OCI-LY7 (cell line): ENCODE data around the gene ANKDD1B. TPM values are rescaled to one million over a fixed set of nuclear protein-coding genes. Genes with fewer than 3 reads are reported as not detected.
"Not testable (repeated sequence)": the region's sequence is repeated elsewhere in the genome, so short reads cannot be mapped to it uniquely, and the experiment has no call there.

Source experiments
- Bru-seq: library from RNA; stranded (reverse); fragments of 400-500 nt; gene quantifications from one replicate; lab custom pipeline; 2021; lab: Mats Ljungman, UMichigan
- BruChase-seq, 2 experiments: library from RNA; stranded (reverse); fragments of 400-500 nt; gene quantifications; one replicate each; lab custom pipeline; 2021; lab: Mats Ljungman, UMichigan
- BruUV-seq: library from RNA; stranded (reverse); fragments of 400-500 nt; replicated peaks from 2 replicates; lab custom pipeline; 2021; lab: Mats Ljungman, UMichigan
- CTCF ChIA-PET: fragments of 300-600 bp; sonication (Branson Sonifier 250); formaldehyde crosslinking; loops from one replicate; lab custom pipeline; 2022; ENCODE audit warnings: antibody characterized with exemption; ENCODE audit not compliant: unreplicated experiment; lab: Charles Lee
- POLR2A ChIA-PET: fragments of 300-600 bp; sonication (Branson Sonifier 250); formaldehyde crosslinking; loops from one replicate; lab custom pipeline; 2022; ENCODE audit warnings: antibody characterized with exemption; lab: Charles Lee
- DNase-seq: peaks from one replicate; pipeline ENCODE4 v3.0.0-alpha.2; 2015; ENCODE audit warnings: low spot score
- H2AFZ ChIP-seq: fragments of 200-600 bp; sonication (generic), shearing (Covaris generic); 2 replicates; pipeline ENCODE4 v1.6.1; 2014; ENCODE audit warnings: mild to moderate bottlenecking, antibody characterized with exemption, low read length, moderate library complexity
- H3K27ac ChIP-seq: fragments of 200-600 bp; sonication (generic); 2 replicates; pipeline ENCODE4 v1.5.1; 2014; ENCODE audit warnings: mixed run types, low read depth, mild to moderate bottlenecking, moderate library complexity, low read length, inconsistent platforms; ENCODE audit not compliant: poor library complexity, severe bottlenecking
- H3K36me3 ChIP-seq: fragments of 200-600 bp; sonication (generic); 2 replicates; pipeline ENCODE4 v1.6.1; 2014; ENCODE audit warnings: mild to moderate bottlenecking, antibody characterized with exemption, low read length, moderate library complexity, mixed read lengths; ENCODE audit not compliant: insufficient read depth
- H3K4me1 ChIP-seq: fragments of 200-600 bp; sonication (generic); 2 replicates; pipeline ENCODE4 v1.5.1; 2014; ENCODE audit warnings: mild to moderate bottlenecking, low read length; ENCODE audit not compliant: insufficient read depth, poor library complexity, severe bottlenecking
- H3K4me2 ChIP-seq: fragments of 200-600 bp; sonication (generic); 2 replicates; pipeline ENCODE4 v1.6.1; 2014; ENCODE audit warnings: mild to moderate bottlenecking, low read length
- H3K4me3 ChIP-seq: fragments of 200-600 bp; sonication (generic); 2 replicates; pipeline ENCODE4 v1.5.1; 2014; ENCODE audit warnings: mild to moderate bottlenecking, low read depth, low read length; ENCODE audit not compliant: poor library complexity, severe bottlenecking
- H3K79me2 ChIP-seq: fragments of 200-600 bp; sonication (generic); 2 replicates; pipeline ENCODE4 v1.6.1; 2016; ENCODE audit warnings: low read depth, mild to moderate bottlenecking, low read length, moderate library complexity, mixed read lengths; ENCODE audit not compliant: insufficient read depth
- H3K9me2 ChIP-seq: fragments of 200-600 bp; sonication (generic); 2 replicates; pipeline ENCODE4 v1.6.1; 2016; ENCODE audit warnings: mild to moderate bottlenecking, low read length, mixed read lengths; ENCODE audit not compliant: insufficient read depth
- H3K9me3 ChIP-seq: fragments of 200-600 bp; sonication (generic); 2 replicates; pipeline ENCODE4 v1.6.1; 2014; ENCODE audit warnings: mild to moderate bottlenecking, mixed run types, low read length, mixed read lengths
- H4K20me1 ChIP-seq: fragments of 200-600 bp; sonication (generic); 2 replicates; pipeline ENCODE4 v1.6.1; 2014; ENCODE audit warnings: mild to moderate bottlenecking, antibody characterized with exemption, low read length, moderate library complexity, mixed read lengths; ENCODE audit not compliant: insufficient read depth
- CTCF ChIP-seq: fragments of 200-600 bp; sonication (generic); conservative IDR thresholded peaks from 2 replicates; pipeline ENCODE4 v1.5.1; 2014; ENCODE audit warnings: mild to moderate bottlenecking, antibody characterized with exemption, low read length, moderate library complexity, mixed read lengths
- EZH2phosphoT487 ChIP-seq: fragments of 200-600 bp; sonication (generic); IDR thresholded peaks from 2 replicates; pipeline ENCODE4 v1.6.1; 2018; ENCODE audit warnings: low read depth, borderline replicate concordance, mild to moderate bottlenecking, mixed run types, antibody characterized with exemption, low read length, moderate library complexity, mixed read lengths
- intact Hi-C: fragments of 100-400 bp; cut with micrococcal nuclease; formaldehyde crosslinking; loops from one replicate; pipeline ENCODE4 v1.10.0; 2022; ENCODE audit not compliant: unreplicated experiment
- long read RNA-seq: library from polyadenylated mRNA; stranded (forward); transcript quantifications from one replicate; pipeline ENCODE4 v2.0.0, GENCODE V29; 2022
- total RNA-seq, 2 experiments: library from RNA; depleted of rRNA in 1 of 2; stranded (reverse); fragments of >200 nt in 1 of 2; shearing (Covaris generic) in 1 of 2; gene quantifications; 2 replicates each; pipeline ENCODE4 v1.2.3, GENCODE V29; 2014 to 2022

The ANKDD1B gene
- total RNA-seq (2014; rRNA removed; shearing (Covaris generic)) (not detected in 2 replicates), total RNA-seq (2022) (not detected in 2 replicates), Bru-seq, nascent RNA (percentile 25 among the genes with signal in this experiment), BruChase-seq, experiment 1, labeled RNA remaining after a 6-hour chase (percentile 36 among the genes with signal in this experiment), BruChase-seq, experiment 2, labeled RNA remaining after a 2-hour chase (percentile 34 among the genes with signal in this experiment)
- long read RNA-seq: 0 reads

GRCh38 chr5:75611311-75612225, at the start of gene ANKDD1B:
Gene ANKDD1B (plus strand): TSS chr5:75611453. CDS start chr5:75611635, 182 bp downstream.
- POLR2A ChIA-PET: interaction anchor here (0.8 kb wide), 1 partner anchor 102 kb away, joined by 3 read pairs; no protein-coding TSS in a partner anchor
- H3K9me3 ChIP-seq: no peaks in the 10 kb centered on the region
- H3K9me2 ChIP-seq: no peaks in the 10 kb centered on the region
- no peaks in the 10 kb centered on the region for H3K79me2 ChIP-seq
- intact Hi-C loops: no loop called here
- H3K4me3 ChIP-seq: no peak within 1 kb of the TSS
- H3K36me3 ChIP-seq: no peaks in the 10 kb centered on the region
- DNase-seq: no peak
- CTCF ChIA-PET: no interaction called here
- no peaks in the 10 kb centered on the region for H4K20me1 ChIP-seq
- TF ChIP-seq CTCF (no peak), EZH2phosphoT487 (no peak)
- no peak within 1 kb of the TSS for H2AFZ ChIP-seq
- no peak within 1 kb of the TSS for H3K27ac ChIP-seq
- no peak within 1 kb of the TSS for H3K4me2 ChIP-seq
- no peaks in the 10 kb centered on the region for H3K4me1 ChIP-seq
- BruUV-seq: no TSS peak

- H4K20me1 ChIP-seq, H3K4me2 ChIP-seq, H2AFZ ChIP-seq, POLR2A ChIA-PET, BruUV-seq, H3K9me3 ChIP-seq, H3K36me3 ChIP-seq, H3K4me1 ChIP-seq, DNase-seq, H3K9me2 ChIP-seq, intact Hi-C loops, H3K4me3 ChIP-seq, H3K79me2 ChIP-seq, H3K27ac ChIP-seq, CTCF ChIA-PET: not testable (repeated sequence)
These were observed 45.1 kb upstream of the ANKDD1B start for GRCh38 chr5:75565991-75566709.

- Histone ChIP-seq H3K79me2 (no peaks in the 10 kb centered on the region), H3K9me2 (no peaks in the 10 kb centered on the region), H2AFZ (no peak overlapping the region), H3K27ac (no peak overlapping the region), H3K36me3 (peaks cover 3% of the 10 kb centered on the region), H3K9me3 (no peaks in the 10 kb centered on the region), H4K20me1 (no peaks in the 10 kb centered on the region), H3K4me1 (peaks cover 7% of the 10 kb centered on the region), H3K4me3 (no peak overlapping the region), H3K4me2 (no peak overlapping the region)
- BruUV-seq: no TSS peak
- TF ChIP-seq CTCF (no peak), EZH2phosphoT487 (no peak)
- ChIA-PET POLR2A (no interaction called here), CTCF (no interaction called here)
- intact Hi-C loops: no loop called here
- no peak for DNase-seq
These were observed 44.4 kb upstream of the ANKDD1B start for GRCh38 chr5:75566710-75567309.
